Measurements from ENCODE around the gene COX6B1.

- no peak for TF ChIP-seq HDAC6 (IDR thresholded peaks at IDR 0.05; ENCODE audit: low read depth, low read length)
- no peak for TF ChIP-seq NANOG (IDR thresholded peaks at IDR 0.05; ENCODE audit: insufficient read depth, low read depth, low read length, poor library complexity, severe bottlenecking)
Measured at GRCh38 chr19:35629332-35629633, 18.8 kb upstream of the COX6B1 start.
